ENCODE measurements around the gene TALDO1. TPM values are rescaled to one million over a fixed set of nuclear protein-coding genes. Genes with fewer than 3 reads are reported as not detected.
A peak's percentile ranks its signal among the peaks of the same experiment; 100 is the strongest.

The TALDO1 gene
- total RNA-seq, 2 donors from 2014 or later: 60.4 to 102 TPM

- no peaks in the 10 kb centered on the region for H3K9me3 ChIP-seq (ENCODE audit: control insufficient read depth, low read length, poor library complexity, severe bottlenecking)
- ATAC-seq (no peak), DNase-seq (no peak)
- no peaks in the 10 kb centered on the region for H3K4me1 Mint-ChIP-seq
- no peaks in the 10 kb centered on the region for H3K36me3 Mint-ChIP-seq (ENCODE audit: low read depth)
- no peak overlapping the region for H3K27ac Mint-ChIP-seq
- no peak overlapping the region for H3K4me3 Mint-ChIP-seq
- no peaks in the 10 kb centered on the region for H3K27me3 Mint-ChIP-seq
Measured at GRCh38 chr11:763549-764321, 16.5 kb downstream of the TALDO1 start.

- no peak overlapping the region for H3K4me3 Mint-ChIP-seq
- DNase-seq (no peak), ATAC-seq (no peak)
- no peak overlapping the region for H3K27ac Mint-ChIP-seq
- H3K36me3 Mint-ChIP-seq (ENCODE audit: low read depth): no peaks in the 10 kb centered on the region
- H3K9me3 ChIP-seq (ENCODE audit: control insufficient read depth, low read length, poor library complexity, severe bottlenecking): no peaks in the 10 kb centered on the region
- H3K27me3 Mint-ChIP-seq: no peaks in the 10 kb centered on the region
- no peaks in the 10 kb centered on the region for H3K4me1 Mint-ChIP-seq
Measured at GRCh38 chr11:764322-765024, 17.2 kb downstream of the TALDO1 start.

GRCh38 chr11:765025-765801 is 17.9 kb downstream of the TALDO1 start:
- Mint-ChIP-seq H3K4me1 (no peaks in the 10 kb centered on the region), H3K27me3 (no peaks in the 10 kb centered on the region), H3K4me3 (no peak overlapping the region), H3K36me3 (ENCODE audit: low read depth) (no peaks in the 10 kb centered on the region), H3K27ac (no peak overlapping the region)
- DNase-seq (peak; percentile 35 to 57 (median 49)), ATAC-seq (peak; percentile 89)
- no peaks in the 10 kb centered on the region for H3K9me3 ChIP-seq (ENCODE audit: control insufficient read depth, low read length, poor library complexity, severe bottlenecking)

GRCh38 chr11:765802-766091 is 18.5 kb downstream of the TALDO1 start:
- H3K27ac Mint-ChIP-seq: no peak overlapping the region
- DNase-seq: no peak
- H3K4me1 Mint-ChIP-seq: no peaks in the 10 kb centered on the region
- no peaks in the 10 kb centered on the region for H3K27me3 Mint-ChIP-seq
- no peak for ATAC-seq
- no peak overlapping the region for H3K4me3 Mint-ChIP-seq
- H3K9me3 ChIP-seq (ENCODE audit: control insufficient read depth, low read length, poor library complexity, severe bottlenecking): no peaks in the 10 kb centered on the region
- H3K36me3 Mint-ChIP-seq (ENCODE audit: low read depth): no peaks in the 10 kb centered on the region

- no peak overlapping the region for H3K27ac Mint-ChIP-seq
- no peak overlapping the region for H3K4me3 Mint-ChIP-seq
- ATAC-seq: no peak
- no peaks in the 10 kb centered on the region for H3K9me3 ChIP-seq (ENCODE audit: control insufficient read depth, low read length, poor library complexity, severe bottlenecking)
- H3K36me3 Mint-ChIP-seq (ENCODE audit: low read depth): no peaks in the 10 kb centered on the region
- no peaks in the 10 kb centered on the region for H3K4me1 Mint-ChIP-seq
- no peaks in the 10 kb centered on the region for H3K27me3 Mint-ChIP-seq
- DNase-seq: no peak
Measured at GRCh38 chr11:766106-766935, 19.1 kb downstream of the TALDO1 start.

- H3K9me3 ChIP-seq (ENCODE audit: control insufficient read depth, low read length, poor library complexity, severe bottlenecking): no peaks in the 10 kb centered on the region
- H3K4me3 Mint-ChIP-seq: no peak overlapping the region
- no peaks in the 10 kb centered on the region for H3K27me3 Mint-ChIP-seq
- H3K4me1 Mint-ChIP-seq: no peaks in the 10 kb centered on the region
- H3K36me3 Mint-ChIP-seq (ENCODE audit: low read depth): no peaks in the 10 kb centered on the region
- ATAC-seq (no peak), DNase-seq (no peak)
- H3K27ac Mint-ChIP-seq: no peak overlapping the region
Measured at GRCh38 chr11:766936-767210, 19.6 kb downstream of the TALDO1 start.

- Mint-ChIP-seq H3K4me1 (no peaks in the 10 kb centered on the region), H3K27ac (no peak overlapping the region), H3K36me3 (ENCODE audit: low read depth) (no peaks in the 10 kb centered on the region), H3K4me3 (no peak overlapping the region), H3K27me3 (no peaks in the 10 kb centered on the region)
- no peaks in the 10 kb centered on the region for H3K9me3 ChIP-seq (ENCODE audit: control insufficient read depth, low read length, poor library complexity, severe bottlenecking)
- DNase-seq (no peak), ATAC-seq (no peak)
Measured at GRCh38 chr11:767238-767637, 20.0 kb downstream of the TALDO1 start.

GRCh38 chr11:769887-770641 is 22.8 kb downstream of the TALDO1 start:
- Mint-ChIP-seq H3K36me3 (ENCODE audit: low read depth) (no peaks in the 10 kb centered on the region), H3K4me1 (peaks cover 2% of the 10 kb centered on the region), H3K4me3 (no peak overlapping the region), H3K27me3 (no peaks in the 10 kb centered on the region), H3K27ac (no peak overlapping the region)
- DNase-seq (no peak), ATAC-seq (no peak)
- H3K9me3 ChIP-seq (ENCODE audit: control insufficient read depth, low read length, poor library complexity, severe bottlenecking): no peaks in the 10 kb centered on the region

GRCh38 chr11:770642-771616 is 23.7 kb downstream of the TALDO1 start:
- peaks cover 4% of the 10 kb centered on the region for H3K4me1 Mint-ChIP-seq
- H3K9me3 ChIP-seq (ENCODE audit: control insufficient read depth, low read length, poor library complexity, severe bottlenecking): no peaks in the 10 kb centered on the region
- H3K27me3 Mint-ChIP-seq: no peaks in the 10 kb centered on the region
- no peak for DNase-seq
- no peak overlapping the region for H3K27ac Mint-ChIP-seq
- ATAC-seq: no peak
- H3K4me3 Mint-ChIP-seq: no peak overlapping the region
- H3K36me3 Mint-ChIP-seq (ENCODE audit: low read depth): no peaks in the 10 kb centered on the region

GRCh38 chr11:771617-772204 is 24.4 kb downstream of the TALDO1 start:
- H3K27ac Mint-ChIP-seq: no peak overlapping the region
- peaks cover 8% of the 10 kb centered on the region for H3K4me1 Mint-ChIP-seq
- no peak for ATAC-seq

GRCh38 chr11:772429-773390 is 25.4 kb downstream of the TALDO1 start:
- peaks cover 8% of the 10 kb centered on the region for H3K4me1 Mint-ChIP-seq
- no peaks in the 10 kb centered on the region for H3K27me3 Mint-ChIP-seq
- ATAC-seq (no peak), DNase-seq (no peak)
- no peak overlapping the region for H3K27ac Mint-ChIP-seq
- H3K36me3 Mint-ChIP-seq (ENCODE audit: low read depth): no peaks in the 10 kb centered on the region
- H3K9me3 ChIP-seq (ENCODE audit: control insufficient read depth, low read length, poor library complexity, severe bottlenecking): no peaks in the 10 kb centered on the region
- no peak overlapping the region for H3K4me3 Mint-ChIP-seq

More at GRCh38 chr11:771617-772204, 24.4 kb downstream of the TALDO1 start:
- H3K4me3 Mint-ChIP-seq: no peak overlapping the region
- H3K36me3 Mint-ChIP-seq (ENCODE audit: low read depth): no peaks in the 10 kb centered on the region
- no peaks in the 10 kb centered on the region for H3K27me3 Mint-ChIP-seq
- no peaks in the 10 kb centered on the region for H3K9me3 ChIP-seq (ENCODE audit: control insufficient read depth, low read length, poor library complexity, severe bottlenecking)
- no peak for DNase-seq
